Peyer's patch (tissue), 4 donors: Measurements from ENCODE around the gene REP15. TPM values are rescaled to one million over a fixed set of nuclear protein-coding genes. Genes with fewer than 3 reads are reported as not detected.
"Not testable (repeated sequence)": the region's sequence is repeated elsewhere in the genome, so short reads cannot be mapped to it uniquely, and the experiment has no call there.

Experiments
- DNase-seq, 3 donors: peaks; one replicate each; pipeline ENCODE4 v3.0.0-alpha.2; 2017 to 2019
- H3K27ac ChIP-seq, 4 donors: fragments of 200-600 bp; sonication (generic); one replicate each; pipeline ENCODE4 v1.5.1; 2016 to 2019
- H3K27me3 ChIP-seq, 2 donors: fragments of 200-600 bp; sonication (generic); one replicate each; pipeline ENCODE4 v1.5.1; 2019
- H3K36me3 ChIP-seq, 3 donors: fragments of 200-600 bp; sonication (generic); one replicate each; pipeline ENCODE4 v1.5.1; 2016 to 2019
- H3K4me1 ChIP-seq, 4 donors: fragments of 200-600 bp; sonication (generic); one replicate each; pipeline ENCODE4 v1.5.1; 2016 to 2019
- H3K4me3 ChIP-seq, 4 donors: fragments of 200-600 bp; sonication (generic); 1 replicate in 3 of 4; 2 replicates in 1 of 4; pipeline ENCODE4 v1.5.1; 2016 to 2019; ENCODE audit warnings: mild to moderate bottlenecking in 1 of 4
- H3K9me3 ChIP-seq, 4 donors: fragments of 200-600 bp; sonication (generic); one replicate each; pipeline ENCODE4 v1.5.1; 2016 to 2019; ENCODE audit warnings: mild to moderate bottlenecking in 1 of 4
- POLR2A ChIP-seq, 2 donors: fragments of 450-650 bp; IDR thresholded peaks; one replicate each; pipeline ENCODE4 v1.5.1; 2017; ENCODE audit warnings: antibody characterized with exemption in 2 of 2, mild to moderate bottlenecking in 2 of 2, moderate library complexity in 2 of 2
- total RNA-seq, 4 donors: library from RNA; depleted of rRNA; stranded (reverse); fragments of >200 nt; gene quantifications; one replicate each; pipeline ENCODE4 v1.1.0, GENCODE V29; 2016
- TF ChIP-seq, protein P1 (sequence below), 6 experiments: fragments of 450-650 bp in 4 of 6; fragments of 200-600 bp in 2 of 6; sonication (generic) in 1 of 6; IDR thresholded peaks; one replicate each; pipeline ENCODE4 v1.5.1; 2017 to 2019; ENCODE audit warnings: antibody characterized with exemption in 6 of 6, mild to moderate bottlenecking in 3 of 6, moderate library complexity in 1 of 6

REP15 gene, protein sequence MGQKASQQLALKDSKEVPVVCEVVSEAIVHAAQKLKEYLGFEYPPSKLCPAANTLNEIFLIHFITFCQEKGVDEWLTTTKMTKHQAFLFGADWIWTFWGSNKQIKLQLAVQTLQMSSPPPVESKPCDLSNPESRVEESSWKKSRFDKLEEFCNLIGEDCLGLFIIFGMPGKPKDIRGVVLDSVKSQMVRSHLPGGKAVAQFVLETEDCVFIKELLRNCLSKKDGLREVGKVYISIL
- 10 to 100 TPM; 14.3 to 23.8 (median 17.9) TPM for total RNA-seq

DNA sequence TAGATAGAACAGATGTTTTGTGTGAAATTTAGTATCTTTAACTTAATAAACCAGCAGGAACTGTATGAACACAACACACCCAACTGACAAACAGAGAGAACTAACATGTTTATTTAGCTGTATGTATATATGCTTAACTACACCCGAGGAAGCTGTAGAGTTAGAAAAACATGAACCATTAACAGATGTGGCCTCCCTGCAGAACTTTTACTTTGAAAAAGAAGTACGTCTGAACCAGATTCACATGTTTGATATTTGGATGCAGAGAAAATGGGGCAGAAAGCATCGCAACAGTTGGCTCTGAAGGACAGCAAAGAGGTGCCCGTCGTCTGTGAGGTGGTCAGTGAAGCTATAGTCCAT is at the start of gene REP15:
Gene REP15, plus strand, starts transcription at position 155 of the 360 bp plus-strand sequence. Its CDS starts 116 bp downstream, at position 271.
- H3K27ac ChIP-seq: peak within 1 kb of the TSS in 2 of 4 donors; percentile 13 to 51
- no peaks in the 10 kb centered on the region for H3K4me1 ChIP-seq
- H3K27me3 ChIP-seq: no peaks in the 10 kb centered on the region
- peaks cover 0 to 26% (median 0%) of the 10 kb centered on the region in 3 donors for H3K36me3 ChIP-seq
- H3K4me3 ChIP-seq: peak within 1 kb of the TSS in 2 of 4 donors; percentile 5 to 16
- TF ChIP-seq, protein P1, sequence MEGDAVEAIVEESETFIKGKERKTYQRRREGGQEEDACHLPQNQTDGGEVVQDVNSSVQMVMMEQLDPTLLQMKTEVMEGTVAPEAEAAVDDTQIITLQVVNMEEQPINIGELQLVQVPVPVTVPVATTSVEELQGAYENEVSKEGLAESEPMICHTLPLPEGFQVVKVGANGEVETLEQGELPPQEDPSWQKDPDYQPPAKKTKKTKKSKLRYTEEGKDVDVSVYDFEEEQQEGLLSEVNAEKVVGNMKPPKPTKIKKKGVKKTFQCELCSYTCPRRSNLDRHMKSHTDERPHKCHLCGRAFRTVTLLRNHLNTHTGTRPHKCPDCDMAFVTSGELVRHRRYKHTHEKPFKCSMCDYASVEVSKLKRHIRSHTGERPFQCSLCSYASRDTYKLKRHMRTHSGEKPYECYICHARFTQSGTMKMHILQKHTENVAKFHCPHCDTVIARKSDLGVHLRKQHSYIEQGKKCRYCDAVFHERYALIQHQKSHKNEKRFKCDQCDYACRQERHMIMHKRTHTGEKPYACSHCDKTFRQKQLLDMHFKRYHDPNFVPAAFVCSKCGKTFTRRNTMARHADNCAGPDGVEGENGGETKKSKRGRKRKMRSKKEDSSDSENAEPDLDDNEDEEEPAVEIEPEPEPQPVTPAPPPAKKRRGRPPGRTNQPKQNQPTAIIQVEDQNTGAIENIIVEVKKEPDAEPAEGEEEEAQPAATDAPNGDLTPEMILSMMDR (IDR thresholded peaks at IDR 0.05): no peak
- peak in 1 of 2 donors; percentile 34 for TF ChIP-seq POLR2A (IDR thresholded peaks at IDR 0.05)
- no peaks in the 10 kb centered on the region for H3K9me3 ChIP-seq
- DNase-seq: no peak

DNA sequence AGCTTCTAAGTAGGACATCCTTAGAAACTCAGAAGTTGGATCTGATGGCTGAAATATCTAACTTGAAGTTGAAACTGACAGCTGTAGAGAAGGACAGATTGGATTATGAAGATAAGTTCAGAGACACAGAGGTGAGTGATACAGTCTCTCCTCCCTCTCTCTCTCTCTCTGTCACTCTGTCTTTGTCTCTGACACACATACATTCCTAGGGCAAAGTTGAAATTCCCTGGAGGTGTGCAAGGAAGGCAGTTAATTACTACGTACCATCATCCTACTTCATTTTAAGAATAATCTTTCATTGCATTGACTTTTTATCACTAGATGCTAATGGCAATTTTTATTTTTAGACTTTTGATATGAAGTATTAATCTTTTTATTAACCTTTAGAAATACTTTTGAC is 46.2 kb upstream of the REP15 start:
- no peak for DNase-seq
- TF ChIP-seq, protein P1 (IDR thresholded peaks at IDR 0.05): no peak
- TF ChIP-seq POLR2A (IDR thresholded peaks at IDR 0.05): no peak
- H3K27ac ChIP-seq: no peak overlapping the region
- H3K4me3 ChIP-seq: no peak overlapping the region
- no peaks in the 10 kb centered on the region for H3K9me3 ChIP-seq
- no peaks in the 10 kb centered on the region for H3K36me3 ChIP-seq
- H3K27me3 ChIP-seq: no peaks in the 10 kb centered on the region
- no peaks in the 10 kb centered on the region for H3K4me1 ChIP-seq

DNA sequence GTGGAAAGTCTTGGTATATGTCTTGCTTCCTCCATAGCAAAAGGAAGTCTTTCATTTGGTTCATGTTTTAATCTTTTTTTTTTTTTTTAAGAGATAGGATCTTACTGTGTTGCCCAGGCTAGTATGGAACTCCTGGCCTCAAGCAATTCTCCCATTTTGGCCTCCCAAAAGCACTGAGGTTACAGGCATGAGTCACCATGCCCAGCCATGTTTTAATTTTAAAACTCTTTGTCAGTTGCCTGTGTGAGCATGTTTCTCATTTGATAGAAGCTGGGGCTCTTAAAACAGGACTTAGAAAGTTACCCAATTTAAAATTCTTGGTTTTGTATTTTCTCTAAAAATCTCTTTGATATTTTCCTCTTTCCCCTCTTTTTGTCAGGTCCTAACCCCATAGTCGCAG is 45.0 kb upstream of the REP15 start:
- no peaks in the 10 kb centered on the region for H3K36me3 ChIP-seq
- H3K4me1 ChIP-seq: no peaks in the 10 kb centered on the region
- no peak for DNase-seq
- H3K9me3 ChIP-seq: no peaks in the 10 kb centered on the region
- TF ChIP-seq POLR2A (IDR thresholded peaks at IDR 0.05): no peak
- TF ChIP-seq, protein P1 (IDR thresholded peaks at IDR 0.05): no peak
- no peak overlapping the region for H3K4me3 ChIP-seq
- no peaks in the 10 kb centered on the region for H3K27me3 ChIP-seq
- H3K27ac ChIP-seq: no peak overlapping the region

GRCh38 chr12:27652174-27652763 is 44.0 kb upstream of the REP15 start:
- Histone ChIP-seq H3K36me3 (no peaks in the 10 kb centered on the region), H3K27ac (no peak overlapping the region), H3K4me3 (no peak overlapping the region), H3K4me1 (no peaks in the 10 kb centered on the region), H3K9me3 (no peaks in the 10 kb centered on the region), H3K27me3 (no peaks in the 10 kb centered on the region)
- TF ChIP-seq POLR2A (IDR thresholded peaks at IDR 0.05): no peak
- TF ChIP-seq, protein P1 (IDR thresholded peaks at IDR 0.05): peak; percentile 40 to 81 (median 78)
- peak in 2 of 3 donors; percentile 25 to 75 for DNase-seq

DNA sequence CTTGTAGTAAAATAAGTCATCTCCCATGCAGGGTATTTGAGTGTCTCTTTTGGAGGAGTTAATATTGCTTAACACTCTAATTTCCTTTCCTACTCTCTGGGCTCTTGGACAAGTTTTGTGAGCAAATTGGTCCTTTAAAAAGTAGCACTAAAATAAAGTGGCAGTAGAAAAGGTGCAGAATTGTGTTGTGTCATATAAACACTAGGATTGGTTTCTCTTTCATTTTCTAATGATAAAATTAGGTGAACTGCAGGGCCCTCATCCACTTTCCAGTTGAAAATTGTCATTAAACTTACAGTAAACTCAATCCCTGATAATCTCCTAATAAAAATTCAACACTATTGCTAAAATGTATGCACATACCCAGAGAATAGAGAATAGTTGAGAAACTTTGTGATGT is 42.6 kb upstream of the REP15 start:
- no peaks in the 10 kb centered on the region for H3K27me3 ChIP-seq
- H3K4me3 ChIP-seq: no peak overlapping the region
- TF ChIP-seq, protein P1 (IDR thresholded peaks at IDR 0.05): no peak
- H3K27ac ChIP-seq: no peak overlapping the region
- no peak for DNase-seq
- H3K36me3 ChIP-seq: no peaks in the 10 kb centered on the region
- H3K9me3 ChIP-seq: no peaks in the 10 kb centered on the region
- no peaks in the 10 kb centered on the region for H3K4me1 ChIP-seq

- not testable (repeated sequence) for H3K27me3 ChIP-seq, DNase-seq, H3K36me3 ChIP-seq, H3K4me1 ChIP-seq, H3K4me3 ChIP-seq, H3K27ac ChIP-seq, H3K9me3 ChIP-seq
Measured at GRCh38 chr12:27655476-27655875, 40.8 kb upstream of the REP15 start.
